ENCODE measurements around the gene NHLRC2. TPM values are rescaled to one million over a fixed set of nuclear protein-coding genes. Genes with fewer than 3 reads are reported as not detected.

NHLRC2 gene
- total RNA-seq, 1 experiment from 2014 or later = 39.8 TPM

DNA sequence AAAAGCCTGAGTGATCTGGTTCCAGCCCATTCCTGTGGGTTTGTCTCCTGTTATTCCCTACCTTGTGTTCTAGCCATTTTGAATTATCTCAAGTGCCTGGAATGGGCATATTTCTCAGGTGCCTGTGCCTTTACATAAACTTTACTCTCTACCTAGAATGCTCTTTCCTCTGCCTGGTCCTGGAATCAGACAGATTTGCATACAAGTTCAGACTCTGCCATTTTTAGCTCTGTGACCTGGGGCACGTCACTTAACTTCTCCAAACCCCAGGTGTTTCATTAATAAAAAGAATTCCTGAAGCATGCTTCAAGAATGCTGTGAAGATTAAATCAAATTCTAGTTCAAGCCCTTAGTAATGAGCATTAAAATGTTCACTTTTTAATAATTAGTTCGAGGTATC, 8.4 kb upstream of the NHLRC2 start:
- ChIA-PET POLR2A (no interaction called here), CTCF (interaction anchor here (0.6 to 1.0 kb wide), 2 partner anchors 257 to 1016 kb away, joined by 3 to 5 read pairs; no protein-coding TSS in a partner anchor)
- Mint-ChIP-seq H3K9me3 (ENCODE audit: unreplicated experiment) (no peaks in the 10 kb centered on the region), H3K27ac (ENCODE audit: low read depth, unreplicated experiment) (no peak overlapping the region), H3K4me3 (ENCODE audit: unreplicated experiment) (no peak overlapping the region), H3K36me3 (ENCODE audit: insufficient read depth, unreplicated experiment) (peaks cover 31% of the 10 kb centered on the region), H3K4me1 (ENCODE audit: insufficient read depth, unreplicated experiment) (peaks cover 8% of the 10 kb centered on the region), H3K27me3 (ENCODE audit: insufficient read depth, unreplicated experiment) (no peaks in the 10 kb centered on the region)
- no TSS peak for BruUV-seq (replicated peaks)
- DNase-seq (ENCODE audit: unreplicated experiment) = no peak
- no peak for TF ChIP-seq CTCF (IDR thresholded peaks at IDR 0.05; ENCODE audit: unreplicated experiment)
- intact Hi-C loops (cut with micrococcal nuclease) = no loop called here

- CTCF ChIA-PET = interaction anchor here (0.7 to 2.1 kb wide), 3 partner anchors 51 to 218 kb away, joined by 3 to 8 read pairs (median 4); partner anchors contain the start of gene NRAP
- no peak for DNase-seq (ENCODE audit: unreplicated experiment)
- intact Hi-C loops (cut with micrococcal nuclease) = no loop called here
- no peak overlapping the region for H3K4me3 Mint-ChIP-seq (ENCODE audit: unreplicated experiment)
- H3K36me3 Mint-ChIP-seq (ENCODE audit: insufficient read depth, unreplicated experiment) = peaks cover 23% of the 10 kb centered on the region
- BruUV-seq (replicated peaks) = no TSS peak
- no peaks in the 10 kb centered on the region for H3K27me3 Mint-ChIP-seq (ENCODE audit: insufficient read depth, unreplicated experiment)
- POLR2A ChIA-PET = no interaction called here
- H3K27ac Mint-ChIP-seq (ENCODE audit: low read depth, unreplicated experiment) = no peak overlapping the region
- peaks cover 8% of the 10 kb centered on the region for H3K4me1 Mint-ChIP-seq (ENCODE audit: insufficient read depth, unreplicated experiment)
- no peaks in the 10 kb centered on the region for H3K9me3 Mint-ChIP-seq (ENCODE audit: unreplicated experiment)
- no peak for TF ChIP-seq CTCF (IDR thresholded peaks at IDR 0.05; ENCODE audit: unreplicated experiment)
Measured at GRCh38 chr10:113849140-113849803, 5.2 kb upstream of the NHLRC2 start.

GRCh38 chr10:113849946-113850345, 4.5 kb upstream of the NHLRC2 start:
- Mint-ChIP-seq H3K36me3 (ENCODE audit: insufficient read depth, unreplicated experiment) (peaks cover 19% of the 10 kb centered on the region), H3K27ac (ENCODE audit: low read depth, unreplicated experiment) (no peak overlapping the region), H3K9me3 (ENCODE audit: unreplicated experiment) (no peaks in the 10 kb centered on the region), H3K4me1 (ENCODE audit: insufficient read depth, unreplicated experiment) (peaks cover 8% of the 10 kb centered on the region), H3K27me3 (ENCODE audit: insufficient read depth, unreplicated experiment) (no peaks in the 10 kb centered on the region), H3K4me3 (ENCODE audit: unreplicated experiment) (no peak overlapping the region)
- CTCF ChIA-PET = interaction anchor here (0.5 to 2.1 kb wide), 8 partner anchors 16 to 218 kb away, joined by 3 to 8 read pairs (median 4); partner anchors contain the start of gene NRAP
- POLR2A ChIA-PET = interaction anchor here (0.7 to 0.9 kb wide), 2 partner anchors 21 to 791 kb away, joined by 3 read pairs; no protein-coding TSS in a partner anchor
- DNase-seq (ENCODE audit: unreplicated experiment) = no peak
- intact Hi-C loops (cut with micrococcal nuclease) = no loop called here
- BruUV-seq (replicated peaks) = no TSS peak
- TF ChIP-seq CTCF (IDR thresholded peaks at IDR 0.05; ENCODE audit: unreplicated experiment) = no peak

DNA sequence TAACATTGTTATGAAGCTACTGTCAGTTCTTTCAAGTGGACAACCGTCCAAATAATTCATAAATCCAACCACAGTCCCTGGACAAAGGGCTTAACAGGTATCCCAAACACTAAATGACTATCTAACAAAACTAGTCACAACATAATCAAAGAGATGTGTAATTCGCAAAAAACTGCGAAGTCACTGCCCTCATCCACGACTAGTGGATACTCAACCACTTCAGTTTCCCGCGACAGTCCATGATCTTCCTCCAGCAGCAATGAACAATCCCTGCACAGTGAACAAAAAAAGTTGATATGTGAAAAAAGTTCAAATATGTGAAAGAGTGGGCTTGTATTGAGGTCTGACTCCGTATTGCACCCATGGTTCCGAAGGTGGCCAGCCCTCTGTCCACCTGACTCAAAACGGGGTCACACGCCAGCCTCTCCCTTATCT, 866 bp upstream of the NHLRC2 start:
- H3K27me3 Mint-ChIP-seq (ENCODE audit: insufficient read depth, unreplicated experiment) = no peaks in the 10 kb centered on the region
- peaks cover 8% of the 10 kb centered on the region for H3K36me3 Mint-ChIP-seq (ENCODE audit: insufficient read depth, unreplicated experiment)
- CTCF ChIA-PET = interaction anchor here (0.5 to 0.7 kb wide), 3 partner anchors 12 to 249 kb away, joined by 3 read pairs; no protein-coding TSS in a partner anchor
- no peak for TF ChIP-seq CTCF (IDR thresholded peaks at IDR 0.05; ENCODE audit: unreplicated experiment)
- no peak for DNase-seq (ENCODE audit: unreplicated experiment)
- intact Hi-C loops (cut with micrococcal nuclease) = no loop called here
- peak overlapping the region; percentile 98 for H3K4me3 Mint-ChIP-seq (ENCODE audit: unreplicated experiment)
- BruUV-seq (replicated peaks) = TSS peak; percentile 52
- POLR2A ChIA-PET = interaction anchor here (0.6 to 2.4 kb wide), 7 partner anchors 9 to 749 kb away, joined by 3 to 16 read pairs (median 3); no protein-coding TSS in a partner anchor
- peak overlapping the region; percentile 98 for H3K27ac Mint-ChIP-seq (ENCODE audit: low read depth, unreplicated experiment)
- H3K9me3 Mint-ChIP-seq (ENCODE audit: unreplicated experiment) = no peaks in the 10 kb centered on the region
- H3K4me1 Mint-ChIP-seq (ENCODE audit: insufficient read depth, unreplicated experiment) = peaks cover 18% of the 10 kb centered on the region
